Brain microvascular endothelial cell (primary cell): ENCODE measurements around the gene FSD2.

Experiments
- DNase-seq: peaks from one replicate; pipeline ENCODE4 v3.0.0-alpha.2; 2020
- H3K27ac ChIP-seq: fragments of 250-450 bp; sonication (Bioruptor Pico); 2 replicates; pipeline ENCODE4 v1.5.1; 2020; ENCODE audit warnings: mild to moderate bottlenecking, moderate library complexity
- H3K27me3 ChIP-seq: fragments of 250-450 bp; sonication (Bioruptor Pico); replicated peaks from 2 replicates; pipeline ENCODE4 v1.5.1; 2020; ENCODE audit warnings: mild to moderate bottlenecking
- H3K36me3 ChIP-seq: fragments of 250-450 bp; sonication (Bioruptor Pico); replicated peaks from 2 replicates; pipeline ENCODE4 v1.5.1; 2020; ENCODE audit warnings: mild to moderate bottlenecking
- H3K4me3 ChIP-seq: 2 replicates; pipeline ENCODE4 v1.5.1; 2011; ENCODE audit warnings: low read depth, mild to moderate bottlenecking, control low read depth, low read length, moderate library complexity
- CTCF ChIP-seq: IDR thresholded peaks from 2 replicates; pipeline ENCODE4 v1.5.1; 2011; ENCODE audit warnings: low read depth, mild to moderate bottlenecking, moderate library complexity, low read length, control low read depth, inconsistent platforms; ENCODE audit errors: missing control alignments
- in situ Hi-C: cut with HindIII; loops from 2 replicates; pipeline ENCODE4 v1.10.0; 2017; ENCODE audit warnings: low sequenced_read_pairs, low pct_ligation_motif_present

FSD2 gene

GRCh38 chr15:82805994-82806406 lies at the start of gene FSD2:
FSD2 (minus strand) TSS chr15:82806069; CDS start chr15:82787390, 18,679 bp downstream.
- in situ Hi-C loops = no loop called here
- DNase-seq = no peak
- Histone ChIP-seq H3K4me3 (no peak within 1 kb of the TSS), H3K27me3 (no peaks in the 10 kb centered on the region), H3K36me3 (no peaks in the 10 kb centered on the region), H3K27ac (no peak within 1 kb of the TSS)
- no peak for TF ChIP-seq CTCF

GRCh38 chr15:82854554-82854953 lies 48.7 kb upstream of the FSD2 start:
- no peak for DNase-seq
- Histone ChIP-seq H3K4me3 (no peak overlapping the region), H3K27me3 (no peaks in the 10 kb centered on the region), H3K36me3 (no peaks in the 10 kb centered on the region), H3K27ac (no peak overlapping the region)
- in situ Hi-C loops = no loop called here
- TF ChIP-seq CTCF = no peak

GRCh38 chr15:82852941-82853561 lies 47.2 kb upstream of the FSD2 start:
- in situ Hi-C loops = no loop called here
- Histone ChIP-seq H3K4me3 (no peak overlapping the region), H3K36me3 (no peaks in the 10 kb centered on the region), H3K27ac (no peak overlapping the region), H3K27me3 (no peaks in the 10 kb centered on the region)
- no peak for TF ChIP-seq CTCF
- DNase-seq = no peak

GRCh38 chr15:82851981-82852511 lies 46.2 kb upstream of the FSD2 start:
- DNase-seq = no peak
- no peak overlapping the region for H3K27ac ChIP-seq
- H3K4me3 ChIP-seq = no peak overlapping the region
- TF ChIP-seq CTCF = no peak
- no peaks in the 10 kb centered on the region for H3K27me3 ChIP-seq
- in situ Hi-C loops = no loop called here
- H3K36me3 ChIP-seq = no peaks in the 10 kb centered on the region

- H3K27me3 ChIP-seq = no peaks in the 10 kb centered on the region
- no peak for DNase-seq
- in situ Hi-C loops = no loop called here
- no peak for TF ChIP-seq CTCF
- no peak overlapping the region for H3K27ac ChIP-seq
- H3K4me3 ChIP-seq = no peak overlapping the region
- no peaks in the 10 kb centered on the region for H3K36me3 ChIP-seq
These were observed 45.5 kb upstream of the FSD2 start for GRCh38 chr15:82851306-82851850.
